ENCODE measurements around the gene DUSP16.

DUSP16 gene

DNA sequence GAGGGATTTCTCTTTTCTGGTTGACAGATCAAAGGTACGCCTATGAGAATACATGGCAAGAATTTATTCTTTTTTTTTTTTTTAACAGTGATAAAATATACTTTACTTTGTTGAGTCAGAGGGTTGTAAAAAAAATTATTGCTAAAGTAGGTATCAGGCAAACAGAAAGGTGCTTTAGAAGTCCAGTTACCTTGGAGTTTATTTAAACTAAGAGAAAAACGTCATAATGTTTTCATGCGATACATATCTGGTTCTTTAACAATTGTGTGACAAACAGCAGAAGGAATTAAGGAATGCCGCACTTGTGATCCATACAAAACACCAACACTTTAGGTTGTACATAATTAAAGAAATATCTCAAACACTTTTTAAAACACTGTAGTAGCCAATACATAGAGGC is 111.6 kb downstream of the DUSP16 start:
- H3K9me3 ChIP-seq (ENCODE audit: control insufficient read depth, low read length) = no peaks in the 10 kb centered on the region
- no peaks in the 10 kb centered on the region for H3K4me1 ChIP-seq (ENCODE audit: control insufficient read depth, insufficient read depth, low read length, poor library complexity, severe bottlenecking)
- WGBS, 2 experiments (ENCODE audit: insufficient coverage in 2 of 2) = no CpG with 5 or more reads among the region's 4 CpGs
- no peak overlapping the region for H3K4me3 ChIP-seq (ENCODE audit: extremely low read depth, insufficient read depth, low read length, poor library complexity, severe bottlenecking)
- no peak overlapping the region for H3K27ac ChIP-seq (ENCODE audit: low read depth, low read length, severe bottlenecking)
- H3K36me3 ChIP-seq (ENCODE audit: control insufficient read depth, insufficient read depth, low read length) = no peaks in the 10 kb centered on the region

DNA sequence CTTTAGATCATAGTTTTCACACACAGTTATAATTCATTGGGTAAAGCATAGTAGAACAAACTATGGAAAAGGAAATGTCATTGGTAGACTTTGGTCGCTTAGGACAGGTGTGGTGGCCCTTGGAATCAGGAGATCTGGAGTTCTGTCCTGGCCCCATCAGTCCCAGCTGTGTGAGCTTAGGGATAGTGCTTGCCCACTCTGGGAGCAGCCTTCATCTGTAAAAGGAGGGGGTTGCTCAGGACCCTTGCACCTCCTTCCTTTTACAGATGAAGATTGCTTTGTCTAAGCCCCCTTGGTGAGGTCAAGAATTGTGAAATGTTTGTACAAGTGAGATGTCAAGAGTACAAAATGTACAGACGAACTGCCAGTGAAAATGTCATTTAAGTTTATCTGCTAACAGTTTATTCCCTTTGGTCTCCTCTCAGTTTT is 112.6 kb downstream of the DUSP16 start:
- H3K4me3 ChIP-seq (ENCODE audit: extremely low read depth, insufficient read depth, low read length, poor library complexity, severe bottlenecking) = no peak overlapping the region
- no peaks in the 10 kb centered on the region for H3K4me1 ChIP-seq (ENCODE audit: control insufficient read depth, insufficient read depth, low read length, poor library complexity, severe bottlenecking)
- H3K27ac ChIP-seq (ENCODE audit: low read depth, low read length, severe bottlenecking) = no peak overlapping the region
- H3K9me3 ChIP-seq (ENCODE audit: control insufficient read depth, low read length) = no peaks in the 10 kb centered on the region
- H3K36me3 ChIP-seq (ENCODE audit: control insufficient read depth, insufficient read depth, low read length) = no peaks in the 10 kb centered on the region
- 86 to 90% methylated on average over 1 to 2 of the region's 2 CpGs for WGBS, 2 experiments (ENCODE audit: insufficient coverage in 2 of 2)

DNA sequence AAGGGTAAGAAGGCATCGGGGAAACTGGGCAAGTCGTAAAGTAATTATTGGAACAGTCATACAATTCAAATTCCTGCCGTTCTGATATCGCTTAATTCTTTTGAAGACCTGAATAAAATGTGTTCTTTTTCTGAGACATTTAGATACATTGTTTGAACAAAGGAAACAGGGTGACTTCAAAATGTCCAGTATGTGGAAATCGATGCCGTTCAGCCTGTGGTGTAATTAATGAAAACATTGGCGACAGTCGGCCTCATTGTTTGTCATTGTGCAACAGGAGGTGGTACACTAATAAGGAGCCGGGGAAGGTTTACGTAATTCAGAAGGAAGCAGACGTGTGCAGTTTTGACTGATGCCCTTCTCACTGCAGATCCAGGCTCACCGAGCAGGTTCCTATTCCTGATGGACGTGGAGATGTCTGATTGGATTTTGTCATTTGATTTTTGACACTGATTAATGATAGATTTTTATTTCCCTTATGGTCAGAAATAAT is 113.1 kb downstream of the DUSP16 start:
- H3K4me3 ChIP-seq (ENCODE audit: extremely low read depth, insufficient read depth, low read length, poor library complexity, severe bottlenecking) = no peak overlapping the region
- no peak overlapping the region for H3K27ac ChIP-seq (ENCODE audit: low read depth, low read length, severe bottlenecking)
- no peaks in the 10 kb centered on the region for H3K9me3 ChIP-seq (ENCODE audit: control insufficient read depth, low read length)
- no peaks in the 10 kb centered on the region for H3K4me1 ChIP-seq (ENCODE audit: control insufficient read depth, insufficient read depth, low read length, poor library complexity, severe bottlenecking)
- WGBS, 2 experiments (ENCODE audit: insufficient coverage in 2 of 2) = 92 to 95% methylated on average over 9 to 11 of the region's 13 CpGs
- H3K36me3 ChIP-seq (ENCODE audit: control insufficient read depth, insufficient read depth, low read length) = no peaks in the 10 kb centered on the region

DNA sequence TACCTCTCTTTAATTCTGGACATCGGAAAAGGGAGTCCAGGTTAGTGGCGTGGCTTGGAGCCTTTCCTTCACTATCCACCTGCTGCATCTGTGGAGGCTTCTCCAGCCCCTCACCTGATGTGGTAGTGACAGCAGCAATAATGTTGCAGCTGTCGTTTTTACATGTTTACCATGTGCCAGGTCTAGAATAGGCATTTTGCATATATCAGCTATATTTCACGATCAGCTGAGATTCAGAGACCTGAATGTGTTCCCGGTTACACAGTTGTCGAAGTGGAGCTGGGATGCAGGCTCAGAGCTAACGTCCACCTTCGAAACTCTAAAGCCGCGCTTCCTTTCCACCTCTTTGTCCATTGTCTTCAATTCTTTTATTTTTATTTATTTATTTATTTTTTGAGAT is 114.8 kb downstream of the DUSP16 start:
- H3K4me1 ChIP-seq (ENCODE audit: control insufficient read depth, insufficient read depth, low read length, poor library complexity, severe bottlenecking) = peaks cover 2% of the 10 kb centered on the region
- 88 to 89% methylated on average over 5 to 7 of the region's 10 CpGs for WGBS, 2 experiments (ENCODE audit: insufficient coverage in 2 of 2)

DNA sequence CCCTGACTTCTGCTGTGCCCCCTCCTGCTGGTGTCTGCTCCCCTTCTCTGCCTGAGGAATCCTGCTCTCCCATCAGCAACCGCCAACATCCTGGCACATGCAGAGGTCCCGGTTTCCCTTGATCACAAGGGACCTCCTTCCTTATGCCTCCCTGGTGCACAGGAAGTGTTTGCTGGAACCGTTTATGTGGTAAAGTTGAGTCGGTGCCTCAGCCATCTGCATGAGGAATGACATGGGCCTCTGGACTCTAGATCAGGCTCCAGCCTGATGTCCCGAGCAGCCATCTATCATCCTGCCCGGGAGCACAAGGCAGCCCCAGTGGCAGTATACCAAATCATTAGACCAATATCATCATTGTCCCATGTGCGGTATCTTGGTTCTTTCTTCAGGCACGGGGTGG is 115.4 kb downstream of the DUSP16 start:
- 85 to 90% methylated on average over 4 to 6 of the region's 8 CpGs for WGBS, 2 experiments (ENCODE audit: insufficient coverage in 2 of 2)

More for the DNA sequence above, 114.8 kb downstream of the DUSP16 start:
- no peak overlapping the region for H3K4me3 ChIP-seq (ENCODE audit: extremely low read depth, insufficient read depth, low read length, poor library complexity, severe bottlenecking)
- no peaks in the 10 kb centered on the region for H3K9me3 ChIP-seq (ENCODE audit: control insufficient read depth, low read length)
- no peak overlapping the region for H3K27ac ChIP-seq (ENCODE audit: low read depth, low read length, severe bottlenecking)
- H3K36me3 ChIP-seq (ENCODE audit: control insufficient read depth, insufficient read depth, low read length) = no peaks in the 10 kb centered on the region

DNA sequence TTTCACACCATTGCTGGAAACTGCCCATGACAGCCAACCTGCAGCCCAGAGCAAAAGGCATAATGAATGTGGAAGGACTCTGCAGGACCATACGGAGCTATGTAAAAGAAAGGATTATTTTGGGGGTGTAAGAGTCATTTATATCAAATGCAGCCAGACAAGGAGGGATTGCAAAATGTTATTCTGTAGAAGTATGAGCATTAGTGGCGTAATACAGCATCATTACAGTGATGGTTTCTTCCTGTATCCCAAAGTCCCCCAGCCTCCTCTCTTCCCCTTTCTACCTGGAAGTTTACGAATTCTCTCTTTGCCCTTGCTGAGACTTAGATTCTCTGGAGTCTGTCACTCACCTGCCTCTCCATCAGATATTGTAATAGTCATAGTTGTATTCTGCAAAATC is 115.9 kb downstream of the DUSP16 start:
- H3K36me3 ChIP-seq (ENCODE audit: control insufficient read depth, insufficient read depth, low read length) = no peaks in the 10 kb centered on the region
- H3K4me3 ChIP-seq (ENCODE audit: extremely low read depth, insufficient read depth, low read length, poor library complexity, severe bottlenecking) = no peak overlapping the region
- no peaks in the 10 kb centered on the region for H3K9me3 ChIP-seq (ENCODE audit: control insufficient read depth, low read length)
- WGBS, 2 experiments (ENCODE audit: insufficient coverage in 2 of 2) = 80 to 92% methylated on average over 1 to 2 of the region's 3 CpGs
- peaks cover 12% of the 10 kb centered on the region for H3K4me1 ChIP-seq (ENCODE audit: control insufficient read depth, insufficient read depth, low read length, poor library complexity, severe bottlenecking)
- H3K27ac ChIP-seq (ENCODE audit: low read depth, low read length, severe bottlenecking) = no peak overlapping the region

More for the DNA sequence above, 115.4 kb downstream of the DUSP16 start:
- Histone ChIP-seq H3K36me3 (ENCODE audit: control insufficient read depth, insufficient read depth, low read length) (no peaks in the 10 kb centered on the region), H3K4me3 (ENCODE audit: extremely low read depth, insufficient read depth, low read length, poor library complexity, severe bottlenecking) (no peak overlapping the region), H3K4me1 (ENCODE audit: control insufficient read depth, insufficient read depth, low read length, poor library complexity, severe bottlenecking) (peaks cover 8% of the 10 kb centered on the region), H3K9me3 (ENCODE audit: control insufficient read depth, low read length) (no peaks in the 10 kb centered on the region), H3K27ac (ENCODE audit: low read depth, low read length, severe bottlenecking) (no peak overlapping the region)

DNA sequence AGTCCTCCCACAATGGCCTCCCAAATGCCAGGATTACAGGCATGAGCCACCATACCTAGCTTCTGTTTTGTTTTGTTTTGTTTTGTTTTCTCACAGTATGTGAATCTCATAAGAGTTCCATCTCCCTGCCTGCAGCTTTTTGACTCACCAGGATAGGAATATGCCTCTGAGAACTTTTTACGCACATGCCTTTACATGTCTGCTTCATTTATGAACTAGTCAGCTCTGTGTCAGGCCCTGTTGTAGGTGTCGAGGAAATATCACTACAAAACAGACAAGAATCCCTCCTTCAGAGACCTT is 116.8 kb downstream of the DUSP16 start:
- Histone ChIP-seq H3K27ac (ENCODE audit: low read depth, low read length, severe bottlenecking) (no peak overlapping the region), H3K36me3 (ENCODE audit: control insufficient read depth, insufficient read depth, low read length) (no peaks in the 10 kb centered on the region), H3K4me3 (ENCODE audit: extremely low read depth, insufficient read depth, low read length, poor library complexity, severe bottlenecking) (no peak overlapping the region), H3K4me1 (ENCODE audit: control insufficient read depth, insufficient read depth, low read length, poor library complexity, severe bottlenecking) (peaks cover 16% of the 10 kb centered on the region), H3K9me3 (ENCODE audit: control insufficient read depth, low read length) (no peaks in the 10 kb centered on the region)
- WGBS, 2 experiments (ENCODE audit: insufficient coverage in 2 of 2) = 100% methylated on average over 1 of the region's 2 CpGs

DNA sequence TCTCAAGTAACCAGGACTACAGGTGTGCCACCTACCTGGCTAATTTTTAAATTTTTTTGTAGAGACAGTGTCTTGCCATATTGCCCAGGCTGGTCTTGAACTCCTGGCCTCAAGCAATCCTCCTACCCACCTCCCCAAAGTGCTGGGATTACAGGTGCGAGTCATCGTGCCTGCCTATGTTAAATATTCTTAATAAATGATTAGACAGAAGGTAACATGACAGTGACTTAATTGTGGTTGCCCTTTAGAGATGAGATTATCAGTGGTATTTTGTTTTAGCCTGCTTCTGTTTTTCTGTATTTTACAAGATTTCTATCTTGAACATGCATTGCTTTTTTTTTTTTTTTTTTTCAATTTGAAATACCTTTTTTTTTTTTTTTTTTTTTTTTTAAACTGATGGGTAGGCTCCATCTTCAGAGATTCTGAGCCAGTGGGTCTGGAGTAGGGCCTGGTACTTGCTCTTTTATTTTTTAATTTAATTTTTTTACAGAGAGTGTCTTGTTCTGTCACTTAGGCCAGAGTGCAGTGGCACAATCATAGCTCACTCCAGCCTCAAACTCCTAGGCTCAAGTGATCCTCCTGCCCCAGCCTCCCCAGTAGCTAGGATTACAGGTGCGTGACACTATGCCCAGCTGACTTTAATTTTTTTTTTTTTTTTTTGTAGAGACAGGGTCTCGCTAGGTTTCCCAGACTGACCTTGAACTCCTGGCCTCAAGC is 117.3 kb downstream of the DUSP16 start:
- WGBS, 2 experiments (ENCODE audit: insufficient coverage in 2 of 2) = no CpG with 5 or more reads among the region's 4 CpGs
- Histone ChIP-seq H3K4me3 (ENCODE audit: extremely low read depth, insufficient read depth, low read length, poor library complexity, severe bottlenecking) (no peak overlapping the region), H3K9me3 (ENCODE audit: control insufficient read depth, low read length) (no peaks in the 10 kb centered on the region), H3K4me1 (ENCODE audit: control insufficient read depth, insufficient read depth, low read length, poor library complexity, severe bottlenecking) (peaks cover 16% of the 10 kb centered on the region), H3K36me3 (ENCODE audit: control insufficient read depth, insufficient read depth, low read length) (no peaks in the 10 kb centered on the region), H3K27ac (ENCODE audit: low read depth, low read length, severe bottlenecking) (no peak overlapping the region)

DNA sequence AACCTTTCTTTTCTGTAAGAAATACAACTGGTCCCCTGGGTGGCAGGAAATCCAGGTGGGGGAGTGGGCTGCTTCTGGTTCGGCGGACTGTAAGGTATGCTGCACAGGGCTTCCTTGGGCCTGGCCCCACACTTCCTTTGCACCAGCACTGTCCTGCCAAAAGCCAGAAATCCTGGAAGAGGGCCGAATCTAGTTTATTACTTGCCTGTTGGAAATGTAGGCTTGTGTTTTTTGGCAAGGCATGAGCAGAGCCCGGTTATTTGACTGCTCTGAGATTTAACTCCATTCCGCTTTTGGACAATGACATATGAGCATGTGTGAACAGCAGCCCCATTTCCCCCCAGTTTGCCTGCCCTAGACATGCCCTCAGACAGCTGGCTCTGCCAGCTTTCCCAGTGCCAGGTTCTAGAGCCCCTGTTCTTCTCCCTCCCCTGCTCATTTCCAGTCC is 119.2 kb downstream of the DUSP16 start:
- WGBS, 2 experiments (ENCODE audit: insufficient coverage in 2 of 2) = 95 to 96% methylated on average over 3 to 4 of the region's 5 CpGs
- H3K36me3 ChIP-seq (ENCODE audit: control insufficient read depth, insufficient read depth, low read length) = no peaks in the 10 kb centered on the region

DNA sequence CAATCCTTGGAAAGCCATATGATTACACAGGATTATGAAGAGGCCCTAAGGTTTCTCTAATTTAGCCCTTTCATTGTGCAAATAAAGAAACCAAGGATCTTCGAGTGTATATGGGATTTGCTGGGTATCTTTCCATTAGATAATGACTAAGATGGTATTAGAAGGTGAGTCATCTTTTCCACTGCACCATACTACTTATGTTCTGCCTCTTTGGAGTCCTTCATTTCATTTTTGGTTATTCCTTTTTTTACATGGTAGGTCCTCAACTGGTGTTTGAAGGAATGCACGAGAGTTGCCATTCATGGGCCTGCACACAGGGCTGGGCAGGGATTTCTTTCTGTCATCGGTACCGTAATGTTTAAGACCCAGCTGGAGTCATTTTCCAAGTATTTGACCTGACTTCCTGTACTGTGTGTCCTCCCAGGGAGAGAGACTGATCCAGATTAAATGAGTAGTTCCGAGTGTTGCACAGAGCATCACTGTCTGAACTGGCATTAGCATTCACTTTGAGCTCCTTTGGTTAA is 120.1 kb downstream of the DUSP16 start:
- Histone ChIP-seq H3K36me3 (ENCODE audit: control insufficient read depth, insufficient read depth, low read length) (no peaks in the 10 kb centered on the region), H3K9me3 (ENCODE audit: control insufficient read depth, low read length) (no peaks in the 10 kb centered on the region), H3K4me1 (ENCODE audit: control insufficient read depth, insufficient read depth, low read length, poor library complexity, severe bottlenecking) (peaks cover 16% of the 10 kb centered on the region), H3K27ac (ENCODE audit: low read depth, low read length, severe bottlenecking) (peak overlapping the region; percentile 33), H3K4me3 (ENCODE audit: extremely low read depth, insufficient read depth, low read length, poor library complexity, severe bottlenecking) (no peak overlapping the region)
- 92 to 97% methylated on average over 4 of the region's 5 CpGs for WGBS, 2 experiments (ENCODE audit: insufficient coverage in 2 of 2)

More for the DNA sequence above, 119.2 kb downstream of the DUSP16 start:
- Histone ChIP-seq H3K4me3 (ENCODE audit: extremely low read depth, insufficient read depth, low read length, poor library complexity, severe bottlenecking) (no peak overlapping the region), H3K27ac (ENCODE audit: low read depth, low read length, severe bottlenecking) (no peak overlapping the region), H3K4me1 (ENCODE audit: control insufficient read depth, insufficient read depth, low read length, poor library complexity, severe bottlenecking) (peaks cover 16% of the 10 kb centered on the region), H3K9me3 (ENCODE audit: control insufficient read depth, low read length) (no peaks in the 10 kb centered on the region)

DNA sequence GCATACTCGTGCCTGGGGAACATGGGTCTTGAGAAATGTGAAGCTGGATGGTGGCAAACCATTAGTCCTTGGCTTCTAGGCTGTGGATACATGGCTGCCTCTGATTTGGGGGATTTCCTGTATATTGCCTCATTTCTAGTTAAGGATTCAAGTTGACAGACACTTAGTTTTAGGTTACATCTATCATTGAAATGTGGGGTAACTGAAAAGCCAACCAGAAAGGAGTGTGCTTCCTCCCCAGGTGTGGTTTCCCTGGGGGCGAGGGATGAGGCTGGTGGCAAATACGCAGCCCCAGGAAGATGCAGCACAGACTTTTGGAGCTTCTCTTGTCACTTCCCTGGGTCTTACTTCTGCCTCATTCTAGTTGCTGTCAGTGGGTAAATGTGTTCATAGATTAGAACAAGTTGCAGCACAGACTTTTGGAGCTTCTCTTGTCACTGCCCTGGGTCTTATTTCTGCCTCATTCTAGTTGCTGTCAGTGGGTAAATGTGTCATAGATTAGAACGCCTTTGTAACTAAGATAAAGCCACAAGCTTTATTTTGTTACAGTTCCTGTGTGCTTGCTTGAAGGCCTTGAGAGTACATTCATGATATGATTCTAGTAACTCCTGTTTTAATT is 120.7 kb downstream of the DUSP16 start:
- Histone ChIP-seq H3K9me3 (ENCODE audit: control insufficient read depth, low read length) (no peaks in the 10 kb centered on the region), H3K36me3 (ENCODE audit: control insufficient read depth, insufficient read depth, low read length) (no peaks in the 10 kb centered on the region), H3K27ac (ENCODE audit: low read depth, low read length, severe bottlenecking) (peak overlapping the region; percentile 33), H3K4me3 (ENCODE audit: extremely low read depth, insufficient read depth, low read length, poor library complexity, severe bottlenecking) (no peak overlapping the region), H3K4me1 (ENCODE audit: control insufficient read depth, insufficient read depth, low read length, poor library complexity, severe bottlenecking) (peaks cover 16% of the 10 kb centered on the region)
- WGBS, 2 experiments (ENCODE audit: insufficient coverage in 2 of 2) = 94 to 100% methylated on average over 1 to 4 of the region's 4 CpGs
